ENCODE measurements around the gene SDSL.

Gene SDSL

DNA sequence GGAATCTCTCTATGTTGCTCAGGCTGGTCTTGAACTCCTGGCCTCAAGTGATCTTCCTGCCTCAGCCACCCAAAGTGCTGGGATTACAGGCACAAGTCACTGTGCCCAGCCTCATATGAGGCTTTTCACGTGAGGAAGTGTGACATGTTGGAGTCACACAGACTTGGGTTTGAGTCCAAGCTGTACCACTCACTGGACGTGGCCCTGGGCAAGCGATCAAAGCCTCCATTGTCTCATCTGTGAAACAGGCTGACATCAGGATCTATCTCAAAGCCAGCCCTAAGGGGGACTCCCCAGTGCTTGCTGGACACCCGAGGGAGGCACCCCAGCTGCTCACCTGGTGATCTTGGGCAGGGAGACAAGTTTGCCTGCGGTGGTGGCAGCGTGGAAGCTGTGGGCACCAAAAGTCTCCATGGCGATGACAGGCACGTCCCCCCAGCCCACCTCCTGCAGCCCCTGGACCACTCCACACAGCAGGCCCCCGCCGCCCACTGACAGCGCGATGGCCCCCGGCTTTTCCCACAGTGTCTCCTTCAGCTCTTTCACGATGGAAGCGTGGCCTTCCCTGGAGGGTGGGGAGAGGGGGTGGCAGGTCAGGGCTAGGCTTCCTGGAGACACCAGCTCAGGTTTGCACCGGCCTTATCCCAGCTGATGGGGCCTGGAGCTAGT is 25.2 kb upstream of the SDSL start:
- DNase-seq = no peak

DNA sequence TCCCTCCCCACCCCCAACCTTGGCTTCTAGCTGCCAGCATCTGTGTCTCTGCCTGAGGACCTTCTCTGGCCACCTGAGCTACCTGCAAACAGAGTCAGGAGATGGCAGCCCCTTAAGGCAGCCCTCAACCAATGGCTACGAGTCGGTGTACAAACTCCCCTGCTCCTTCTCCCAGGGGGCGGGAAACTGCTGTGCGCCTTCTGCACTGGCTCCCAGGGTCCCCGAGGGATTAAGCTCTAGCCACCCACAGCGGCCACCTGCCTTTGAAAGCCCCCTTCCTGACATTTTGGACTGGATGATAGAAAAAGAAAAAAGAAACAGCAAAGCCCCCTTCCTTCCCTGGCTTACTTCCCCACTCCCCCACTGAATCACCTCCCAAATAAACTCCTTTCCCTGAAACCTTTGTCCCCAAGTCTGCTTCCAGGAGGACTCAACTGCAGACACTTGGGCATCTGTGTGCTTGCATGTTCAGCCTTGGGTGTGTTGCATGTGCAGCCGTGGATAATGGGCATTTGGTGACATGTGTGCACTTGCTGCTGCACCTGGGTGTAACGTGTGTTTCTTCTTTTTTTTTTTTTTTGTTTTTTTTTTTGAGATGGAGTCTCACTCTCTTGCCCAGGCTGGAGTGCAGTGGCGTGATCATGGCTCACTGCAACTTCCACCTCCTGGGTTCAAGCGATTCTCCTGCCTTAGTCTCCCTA is 24.5 kb upstream of the SDSL start:
- no peak for DNase-seq

DNA sequence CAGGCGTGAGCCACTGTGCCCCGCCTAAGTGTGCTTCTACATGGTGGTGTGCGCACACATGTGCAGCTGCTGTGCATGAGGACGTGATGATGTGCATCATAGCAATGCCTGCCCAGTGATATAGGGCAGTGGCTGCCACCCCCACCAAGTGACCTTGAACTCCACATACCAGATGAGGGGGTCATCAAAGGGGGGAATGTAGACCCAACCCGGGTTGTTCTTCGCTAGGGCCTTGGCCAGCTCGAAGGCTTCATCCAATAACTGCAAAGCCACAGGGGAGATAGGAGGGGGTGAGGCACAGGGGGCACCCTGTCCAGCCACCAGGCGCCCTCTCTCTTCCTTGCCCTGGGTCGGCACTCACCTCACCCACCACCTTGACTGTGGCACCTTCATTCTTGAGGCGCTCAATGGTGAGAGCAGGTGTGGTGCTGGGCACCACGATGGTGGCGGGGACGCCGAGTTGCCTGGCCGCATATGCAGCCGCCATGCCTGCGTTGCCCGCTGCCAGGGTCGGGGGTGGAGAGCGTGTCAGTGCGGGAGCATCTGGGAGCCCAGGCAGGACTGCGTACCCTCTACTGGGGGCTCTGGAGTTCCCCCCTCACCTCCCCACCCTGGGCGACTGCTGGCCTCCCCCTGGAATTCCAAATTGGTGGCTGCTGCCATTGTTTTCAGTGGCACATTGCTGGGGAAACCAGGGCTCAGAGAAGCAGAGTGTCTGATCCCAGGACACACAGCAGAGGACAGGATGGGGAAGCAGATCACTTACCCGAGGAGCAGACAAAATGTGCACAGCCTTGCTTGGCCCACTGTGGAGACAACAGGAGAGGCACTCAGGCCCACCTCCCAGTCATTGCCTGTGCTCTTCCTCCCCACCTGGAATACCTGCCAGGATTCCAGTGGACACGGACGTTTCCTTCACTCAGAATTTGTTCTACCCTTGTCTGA is 23.6 kb upstream of the SDSL start:
- DNase-seq = no peak

DNA sequence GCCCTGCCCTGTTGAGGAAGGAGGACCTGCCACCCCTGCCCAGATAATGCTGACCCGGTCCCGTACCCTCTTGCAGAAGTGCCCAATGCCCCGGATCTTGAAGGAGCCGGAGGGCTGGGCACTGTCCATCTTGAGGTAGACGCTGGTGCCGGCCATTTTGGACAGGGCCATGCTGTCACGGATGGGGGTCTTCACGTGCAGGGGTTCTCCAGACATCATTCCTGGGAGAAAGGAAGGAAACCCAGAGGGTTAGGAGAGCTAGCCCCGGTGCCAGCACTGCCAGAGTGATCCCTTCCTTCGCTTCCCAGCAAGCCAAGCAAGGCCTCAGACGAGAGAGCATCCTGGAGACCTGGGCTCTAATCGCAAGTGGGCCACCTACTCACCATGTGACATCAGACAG is 22.7 kb upstream of the SDSL start:
- no peak for DNase-seq

DNA sequence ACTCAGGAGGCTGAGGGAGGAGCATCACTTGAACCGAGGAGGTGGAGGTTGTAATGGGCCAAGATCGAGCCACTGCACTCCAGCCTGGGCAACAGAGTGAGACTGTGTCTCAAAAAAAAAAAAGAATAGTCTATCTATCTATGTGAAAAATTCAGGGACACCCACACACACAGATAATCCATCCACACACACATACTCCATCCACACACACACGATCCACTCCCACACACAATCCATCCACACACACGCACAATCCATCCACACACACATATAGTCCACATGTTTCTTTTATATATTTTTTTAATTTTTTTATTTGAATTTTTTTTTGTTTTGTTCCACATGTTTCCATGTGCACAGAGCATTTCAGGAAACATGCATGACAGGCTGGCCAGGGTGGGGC is 21.8 kb upstream of the SDSL start:
- no peak for DNase-seq

DNA sequence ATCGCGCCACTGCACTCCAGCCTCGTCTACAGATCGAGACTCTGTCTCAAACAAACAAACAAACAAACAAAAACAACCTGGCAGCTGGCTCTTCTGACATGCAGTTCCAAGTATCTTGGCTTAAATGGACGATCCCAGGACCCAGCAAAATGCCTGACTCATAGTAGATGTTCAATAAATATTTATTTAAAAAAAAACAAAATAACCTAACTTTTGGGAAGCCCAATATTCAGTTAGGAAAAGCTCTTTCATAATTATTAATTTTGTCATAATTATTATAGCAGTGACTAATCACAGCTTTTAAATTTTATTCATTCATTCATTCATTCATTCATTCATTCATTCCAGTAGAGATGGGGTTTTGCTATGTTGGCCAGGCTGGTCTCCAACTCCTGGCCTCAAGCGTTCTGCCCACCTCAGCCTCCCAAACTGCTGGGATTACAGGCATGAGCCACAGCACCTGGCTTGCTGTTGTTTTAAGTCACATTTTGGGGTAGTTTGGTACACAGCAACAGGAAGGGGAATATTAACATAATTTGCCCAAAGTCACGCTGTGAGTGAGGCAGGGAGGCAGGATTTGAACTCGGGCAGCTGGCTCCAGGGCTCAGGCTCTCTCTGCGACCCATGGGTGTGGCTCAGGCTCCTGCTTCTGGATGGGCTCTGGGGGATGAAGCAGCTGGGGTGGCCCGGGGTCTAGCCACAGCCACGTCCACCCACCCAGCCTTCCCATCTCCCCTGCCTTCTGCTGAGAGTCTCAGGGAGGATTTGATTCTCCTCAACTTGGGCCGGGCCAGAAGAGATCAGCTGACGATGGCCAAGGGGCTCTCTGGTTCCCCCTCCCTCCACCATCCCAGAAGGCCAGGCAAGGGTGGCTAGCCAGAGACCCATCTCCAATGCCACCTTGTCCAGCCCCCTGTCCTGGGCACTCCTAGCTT is 20.8 kb upstream of the SDSL start:
- DNase-seq = no peak

DNA sequence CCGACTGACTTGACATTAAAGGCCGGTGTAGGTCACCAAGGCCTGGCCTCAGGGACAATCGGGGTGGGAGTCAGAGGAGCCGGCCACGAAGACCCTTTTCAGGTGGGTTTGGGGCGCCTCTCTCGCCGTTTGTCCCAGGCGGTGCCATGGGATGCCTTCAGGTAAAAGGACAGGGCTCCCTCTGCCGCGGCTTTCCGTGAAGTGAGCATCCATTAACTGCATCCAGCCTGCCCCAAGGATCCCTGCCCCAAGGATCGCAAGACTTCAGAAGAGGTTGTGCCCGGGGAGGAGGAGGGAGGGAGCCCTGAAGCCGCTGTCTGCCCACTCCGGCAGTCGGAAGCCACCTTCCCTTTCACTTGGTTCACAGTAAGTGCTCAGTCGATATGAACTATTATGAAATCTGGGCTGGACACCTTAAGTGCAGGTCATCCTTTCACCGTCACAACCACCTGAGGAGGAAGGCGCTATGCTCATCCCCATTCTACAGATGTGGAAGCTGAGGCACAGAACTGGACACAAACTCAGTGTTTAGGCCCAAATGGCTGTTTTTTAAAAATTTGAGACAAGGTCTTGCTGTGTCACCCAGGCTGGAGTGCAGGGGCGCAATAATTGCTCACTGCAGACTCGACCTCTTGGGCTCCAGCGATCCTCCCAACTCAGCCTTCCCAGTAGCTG is 19.5 kb upstream of the SDSL start:
- DNase-seq = no peak

DNA sequence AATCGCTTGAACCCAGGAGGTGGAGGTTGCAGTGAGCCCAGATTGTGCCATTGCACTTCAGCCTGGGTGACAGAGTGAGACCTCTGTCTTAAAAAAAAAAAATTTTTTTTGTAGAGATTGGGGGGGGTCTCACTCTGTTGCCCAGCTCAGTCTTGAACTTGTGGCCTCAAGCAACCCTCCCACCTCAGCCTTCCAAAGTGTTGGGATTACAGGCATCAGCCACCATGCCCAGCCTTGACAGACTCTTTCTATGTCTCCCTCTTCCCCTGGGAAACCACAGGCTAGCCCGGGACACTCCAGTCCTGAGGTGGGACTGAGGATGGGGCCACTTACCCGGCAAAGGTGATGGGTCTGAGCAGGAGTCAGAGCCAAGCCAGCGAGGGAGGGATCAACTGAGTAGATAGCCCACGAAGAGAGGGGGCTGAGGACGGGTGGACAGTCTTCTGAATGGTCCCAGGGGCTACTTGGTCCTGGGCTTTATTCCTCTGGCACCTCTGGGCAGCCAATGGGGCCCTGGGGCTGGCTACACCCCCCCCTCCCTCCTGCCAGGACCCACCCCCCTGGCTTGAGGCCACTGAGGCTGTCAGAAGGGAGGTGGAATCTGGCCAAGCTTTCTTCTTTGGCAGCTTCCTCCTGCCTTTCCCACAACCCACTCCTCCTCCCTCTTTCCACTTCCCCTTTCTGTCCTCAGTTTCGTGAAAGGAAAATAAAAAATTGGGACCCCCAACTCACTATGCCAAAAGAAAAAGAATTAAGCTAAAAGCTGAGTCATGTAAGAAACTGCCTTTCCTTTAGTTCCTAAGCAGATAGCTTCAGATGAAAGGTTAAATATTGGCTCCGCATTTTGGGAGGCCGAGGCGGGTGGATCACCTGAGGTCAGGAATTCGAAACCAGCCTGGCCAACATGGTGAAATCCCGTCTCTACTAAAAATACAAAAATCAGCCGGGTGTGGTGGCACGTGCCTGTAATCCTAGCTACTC is 18.5 kb upstream of the SDSL start, which contains the start of gene SDS:
SDS (minus strand) TSS at position 453 of the 981 bp plus-strand sequence. CDS start 4,179 bp downstream, outside the sequence.
- DNase-seq = no peak

DNA sequence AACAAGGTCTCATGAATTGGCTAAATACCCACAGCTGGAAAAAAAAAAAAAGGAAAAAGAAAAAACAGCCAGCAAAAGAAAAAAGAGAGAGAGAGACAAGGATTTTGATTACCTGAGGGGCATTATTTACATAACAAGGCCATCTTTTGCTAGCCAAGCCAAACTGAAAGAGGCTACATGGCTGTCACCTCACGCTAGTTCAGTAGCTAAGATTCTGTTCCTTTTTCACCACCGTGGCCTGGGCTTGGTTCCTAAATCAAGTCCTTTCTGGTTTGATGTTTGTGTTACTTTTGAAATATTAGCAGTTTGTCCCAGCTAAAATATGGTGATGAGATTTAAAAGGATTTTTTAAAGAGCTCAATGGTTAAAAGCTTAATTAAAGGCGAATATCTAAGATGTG is 16.5 kb upstream of the SDSL start:
- no peak for DNase-seq

DNA sequence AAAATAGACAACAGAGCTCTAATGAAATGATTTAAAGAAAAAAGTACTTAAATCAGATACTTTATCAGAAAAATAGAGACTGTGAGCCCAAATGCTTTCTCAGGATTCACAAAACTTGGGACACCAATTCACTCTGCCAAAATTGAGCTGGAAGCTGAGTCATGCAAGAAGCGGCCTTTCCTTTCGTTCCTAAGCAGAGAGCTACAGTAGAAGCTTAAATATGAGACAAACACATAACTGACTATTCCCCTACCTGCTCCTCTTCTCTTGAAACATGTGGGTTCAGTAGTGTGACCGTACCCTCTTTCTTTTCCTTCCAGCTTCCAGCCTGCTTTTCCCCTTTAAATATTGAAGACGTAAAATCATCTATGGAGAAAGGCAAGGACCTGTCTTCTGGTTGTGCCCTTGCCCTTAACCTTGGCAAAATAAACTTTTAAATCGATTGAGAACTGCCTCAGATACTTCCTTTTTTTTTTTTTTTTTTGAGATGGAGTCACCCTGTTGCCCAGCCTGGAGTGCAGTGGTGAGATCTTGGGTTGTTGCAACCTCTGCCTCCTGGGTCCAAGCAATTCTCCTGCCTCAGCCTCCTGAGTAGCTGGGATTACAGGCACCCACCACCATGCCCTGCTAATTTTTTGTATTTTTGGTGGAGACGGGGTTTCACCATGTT is 14.1 kb upstream of the SDSL start:
- no peak for DNase-seq

DNA sequence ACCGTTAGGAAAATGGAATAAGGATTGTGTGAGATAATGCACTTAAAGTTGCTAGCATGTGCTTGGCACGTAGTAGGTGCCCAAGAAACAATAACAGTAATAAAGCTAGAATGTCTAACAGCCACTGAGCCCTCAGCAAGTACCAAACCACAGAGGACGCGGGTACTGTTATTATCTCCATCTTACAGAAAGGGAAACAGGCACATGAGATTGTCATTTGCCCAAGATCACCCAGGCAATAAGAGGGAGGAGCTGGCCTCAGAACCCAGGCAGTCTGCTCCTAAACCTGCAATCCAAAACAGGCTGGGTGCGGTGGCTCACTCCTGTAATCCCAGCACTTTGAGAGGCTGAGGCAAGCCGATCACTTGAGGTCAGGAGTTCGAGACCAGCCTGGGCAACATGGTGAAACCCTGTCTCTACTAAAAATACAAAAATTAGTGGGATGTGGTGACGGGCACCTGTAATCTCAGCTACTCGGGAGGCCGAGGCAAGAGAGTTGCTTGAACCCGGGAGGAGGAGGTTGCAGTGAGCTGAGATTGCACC is 13.4 kb upstream of the SDSL start:
- DNase-seq = no peak

DNA sequence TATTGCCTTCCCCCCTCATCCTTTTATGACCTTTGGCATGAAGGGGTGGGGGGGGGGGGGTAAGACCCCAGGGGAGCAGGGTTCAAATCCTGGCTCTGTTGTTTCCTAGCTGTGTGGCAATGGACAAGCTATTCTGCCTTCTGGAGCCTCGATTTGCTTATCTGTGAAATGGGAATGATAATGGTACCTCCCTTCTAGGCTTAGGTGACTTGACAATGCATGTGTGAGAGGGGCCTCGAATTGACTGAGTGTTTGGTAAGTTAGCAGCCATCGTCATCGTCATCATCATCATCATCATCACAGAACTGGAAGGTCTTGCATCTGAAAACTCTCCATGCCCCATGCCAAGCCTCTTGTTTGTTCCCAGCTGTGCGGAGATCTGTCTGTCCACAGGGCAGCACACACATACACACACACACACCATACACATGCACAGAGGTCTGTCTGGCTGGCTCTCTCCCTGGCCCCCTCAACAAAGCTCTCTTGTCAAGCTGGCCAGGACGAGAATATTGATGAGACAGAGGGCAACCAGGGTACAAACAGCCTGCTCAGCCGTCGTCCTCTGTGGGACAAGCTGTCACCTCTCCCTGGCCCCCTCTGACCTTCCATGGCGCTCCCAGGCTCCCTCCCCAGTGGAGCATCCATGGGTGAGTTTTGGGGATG is 12.6 kb upstream of the SDSL start:
- no peak for DNase-seq

DNA sequence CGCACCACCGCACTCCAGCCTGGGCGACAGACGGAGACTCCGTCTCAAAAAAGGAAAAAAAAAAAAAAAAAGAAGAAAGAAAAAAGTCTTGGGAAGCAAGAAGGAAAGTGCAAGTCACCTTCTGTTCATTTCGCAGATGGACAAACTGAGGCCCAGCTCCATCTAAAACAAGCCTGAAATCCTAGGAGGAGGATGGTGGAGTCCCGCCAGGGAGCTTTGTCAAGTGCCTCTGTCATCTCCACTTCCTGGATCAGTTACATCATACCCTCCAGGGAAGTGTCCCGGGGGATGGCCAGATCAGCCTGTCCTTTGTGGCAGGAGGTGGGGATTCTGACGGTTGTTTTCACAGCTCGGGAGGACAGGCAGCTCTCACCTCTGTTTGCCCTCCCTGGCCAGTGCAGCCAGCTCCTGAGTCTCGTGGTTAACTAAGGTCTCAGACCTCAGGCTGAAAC is 8.7 kb upstream of the SDSL start:
- DNase-seq = no peak

DNA sequence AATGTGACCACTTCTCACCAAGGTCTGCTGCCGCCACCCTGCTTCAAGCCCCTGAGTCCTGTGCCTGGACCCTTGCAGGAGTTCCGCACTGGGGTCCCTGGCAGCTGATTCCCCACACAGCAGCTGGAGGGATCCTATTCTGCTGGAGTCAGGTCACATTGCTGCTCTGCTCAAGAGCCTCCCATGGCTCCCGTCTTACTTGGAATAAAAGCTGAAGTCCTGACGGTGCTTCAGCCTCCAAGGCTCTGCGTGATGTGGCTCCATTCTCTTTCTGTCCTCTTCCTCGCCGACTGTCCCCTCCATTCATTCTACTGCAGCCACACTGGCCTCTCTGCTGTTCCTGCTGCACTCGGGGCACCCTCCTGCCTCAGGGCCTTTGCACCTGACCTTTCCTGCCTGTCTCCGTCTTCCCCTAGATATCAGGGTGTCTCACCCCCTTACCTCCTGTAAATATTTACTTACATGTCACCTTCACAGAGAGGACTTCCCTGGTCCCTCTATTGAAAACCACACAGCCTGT is 7.6 kb upstream of the SDSL start:
- no peak for DNase-seq

DNA sequence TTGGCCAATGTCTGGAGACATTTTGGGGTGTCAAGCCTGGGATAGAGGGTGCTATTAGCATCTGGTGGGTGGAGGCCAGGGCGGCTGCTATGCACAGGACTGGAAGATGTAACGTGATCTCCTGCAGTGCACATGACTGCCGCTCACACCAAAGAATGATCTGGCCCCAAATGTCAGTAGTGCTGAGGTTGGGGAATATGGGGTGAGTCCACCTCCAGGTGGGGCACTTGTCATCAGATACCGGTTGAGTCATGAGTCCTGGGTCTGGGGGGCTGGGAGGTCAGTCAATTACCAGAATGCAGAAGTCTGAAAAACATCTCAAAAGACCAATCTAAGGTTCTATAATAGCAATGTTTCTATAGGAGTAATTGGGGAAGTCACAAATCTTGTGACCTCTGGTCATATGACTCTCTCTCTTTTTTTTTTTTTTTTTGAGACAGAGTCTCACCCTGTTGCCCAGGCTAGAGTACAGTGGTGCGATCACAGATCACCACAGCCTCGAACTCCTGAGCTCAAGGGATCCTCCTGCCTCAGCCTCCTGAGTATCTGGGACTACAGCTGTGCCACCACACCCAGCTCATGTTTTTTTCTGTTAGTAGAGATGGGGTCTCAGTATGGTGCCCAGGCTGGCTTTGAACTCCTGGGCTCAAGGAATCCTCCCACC is 6.0 kb upstream of the SDSL start:
- DNase-seq = no peak

DNA sequence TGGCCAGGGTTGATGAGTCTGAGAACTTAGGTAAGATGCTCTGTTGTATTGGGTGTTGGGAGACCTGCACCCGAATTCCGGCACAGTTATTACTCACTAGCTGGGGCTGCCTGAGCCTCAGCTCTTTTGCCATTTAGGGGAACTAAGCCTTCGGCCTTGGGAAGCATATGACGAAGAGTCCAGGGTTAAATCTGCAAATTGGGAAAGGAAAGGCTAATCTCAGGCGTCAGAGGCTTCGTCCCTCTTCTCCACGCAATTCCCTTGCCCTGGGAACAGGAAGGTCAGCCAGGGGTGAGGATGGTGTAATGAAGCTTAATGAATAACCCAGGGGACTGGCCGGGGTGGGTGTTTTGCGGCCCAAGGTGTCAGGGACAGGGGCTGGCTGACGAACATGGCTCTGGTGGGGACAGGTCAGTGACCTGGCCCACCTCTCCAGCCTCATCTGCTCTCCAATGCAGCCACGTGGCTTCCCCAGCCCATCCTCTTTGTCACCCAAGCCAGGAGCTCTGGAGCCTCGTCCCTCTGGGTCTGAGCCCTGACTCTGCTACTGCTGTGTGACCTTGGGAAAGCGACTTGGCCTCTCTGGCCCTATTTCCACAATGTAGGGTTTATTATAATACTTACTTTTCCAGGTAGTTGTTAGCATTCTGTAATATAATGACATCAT is 3.8 kb upstream of the SDSL start:
- no peak for DNase-seq

DNA sequence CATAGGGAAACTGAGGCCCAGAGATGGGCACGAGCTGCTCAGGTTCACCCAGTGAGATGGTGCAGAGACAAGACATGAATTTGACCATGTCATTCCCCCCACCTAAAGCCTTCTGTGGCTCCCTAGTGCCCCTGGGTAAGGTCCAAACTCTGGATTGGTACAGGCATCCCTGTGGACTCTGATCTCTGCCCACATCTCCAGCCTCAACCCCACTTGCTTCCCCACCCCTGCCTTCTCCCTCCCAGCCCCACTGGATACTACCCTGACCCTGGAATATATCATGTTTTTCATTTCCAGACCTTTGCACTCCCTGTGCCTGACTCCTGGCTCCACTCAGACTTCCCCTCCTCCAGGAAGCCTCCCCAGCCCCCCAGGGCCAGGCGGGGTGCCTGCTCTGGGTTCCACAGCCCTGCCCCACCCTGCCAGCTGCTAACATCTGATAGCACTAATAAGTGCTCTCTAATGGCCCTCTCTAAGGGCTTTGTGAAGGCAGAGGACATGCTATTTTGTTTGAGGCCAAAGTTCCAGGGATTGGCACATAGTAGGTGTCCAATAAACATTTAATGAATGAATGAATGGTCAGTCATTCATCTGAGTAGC is 1.1 kb upstream of the SDSL start:
- DNase-seq = no peak
